NCI-H82 treated with DMSO at 0.1 percent for 48 hours (cell line): ENCODE data around the gene PHACTR3.
A peak's percentile ranks its signal among the peaks of the same experiment; 100 is the strongest.

ENCODE experiments used
- DNase-seq: peaks from one replicate; lab custom pipeline; 2025; ENCODE audit not compliant: unreplicated experiment; lab: John Stamatoyannopoulos, UW

Gene PHACTR3

DNA sequence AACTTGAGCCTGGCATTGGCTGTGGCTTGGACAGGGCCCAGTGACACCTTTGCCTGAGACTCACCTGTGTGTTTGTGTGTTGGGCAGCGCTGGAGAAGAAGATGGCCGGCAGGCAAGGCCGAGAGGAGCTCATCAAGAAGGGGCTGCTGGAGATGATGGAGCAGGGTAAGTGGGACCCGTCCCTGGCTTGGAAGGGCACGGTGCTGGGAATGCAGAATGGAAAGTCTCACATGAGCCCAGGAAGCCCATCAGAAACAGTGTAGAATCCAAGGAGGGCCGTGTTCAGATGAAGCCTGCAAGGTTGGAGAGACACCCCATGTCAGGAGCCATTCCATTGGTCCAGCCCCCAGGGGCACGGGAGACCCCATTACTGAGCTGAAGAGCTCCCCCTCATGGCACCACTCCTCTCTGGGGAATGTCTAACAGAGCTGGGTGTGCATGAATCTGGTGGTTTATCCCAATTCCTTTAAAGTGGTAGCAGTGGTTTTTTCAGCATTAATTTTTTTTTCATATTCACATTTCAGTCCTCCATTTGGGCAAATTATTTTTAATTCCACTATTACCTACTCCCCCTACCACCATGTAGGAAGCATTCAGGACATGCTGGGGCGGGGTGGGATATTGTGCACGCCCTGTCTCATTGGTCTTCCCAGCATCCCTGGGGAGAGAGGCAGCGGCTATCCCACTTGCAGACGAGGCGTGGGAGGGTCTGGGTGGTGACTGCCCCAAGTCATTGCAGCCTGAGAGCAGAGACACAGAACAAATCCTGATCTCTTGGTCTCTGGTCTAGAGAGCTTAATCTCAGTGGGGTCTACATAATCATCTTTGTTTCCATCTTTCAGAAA lies 143.6 kb downstream of the PHACTR3 start:
- no peak for DNase-seq

GRCh38 chr20:59748619-59749191 lies 144.4 kb downstream of the PHACTR3 start:
- DNase-seq, result no peak

- no peak for DNase-seq
Observed at GRCh38 chr20:59749301-59749700, 145.0 kb downstream of the PHACTR3 start.

DNA sequence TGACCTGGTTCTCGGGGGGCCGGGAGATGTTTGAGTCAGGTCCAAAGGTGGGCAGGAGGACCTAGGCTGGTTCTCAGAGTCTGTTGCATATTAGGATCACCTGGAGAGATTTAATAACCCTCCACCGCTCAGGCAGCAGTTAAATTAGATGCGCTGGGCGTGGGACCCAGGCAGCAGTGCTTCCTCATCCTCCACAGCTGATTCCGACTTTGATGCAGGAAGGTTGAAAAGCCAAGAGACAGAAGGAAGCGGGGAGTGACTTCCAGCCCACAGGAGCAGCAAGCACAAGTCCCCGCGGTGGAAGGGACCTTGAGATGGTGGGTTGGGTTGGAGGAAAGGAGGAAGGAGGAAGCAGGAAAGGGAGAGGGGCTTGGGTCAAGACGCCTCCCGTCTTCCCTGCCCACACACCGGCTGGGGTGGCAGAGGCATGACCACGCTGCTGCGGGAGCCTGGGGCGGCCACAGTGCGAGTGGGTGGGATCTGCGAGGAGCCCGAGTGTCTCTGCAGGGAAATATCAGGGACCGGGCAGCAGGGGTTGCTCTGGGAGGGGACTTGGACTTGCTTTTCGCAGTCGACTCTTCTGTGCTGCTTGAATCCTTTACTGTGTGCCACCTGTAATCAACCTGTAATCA lies 146.0 kb downstream of the PHACTR3 start:
- no peak for DNase-seq

DNA sequence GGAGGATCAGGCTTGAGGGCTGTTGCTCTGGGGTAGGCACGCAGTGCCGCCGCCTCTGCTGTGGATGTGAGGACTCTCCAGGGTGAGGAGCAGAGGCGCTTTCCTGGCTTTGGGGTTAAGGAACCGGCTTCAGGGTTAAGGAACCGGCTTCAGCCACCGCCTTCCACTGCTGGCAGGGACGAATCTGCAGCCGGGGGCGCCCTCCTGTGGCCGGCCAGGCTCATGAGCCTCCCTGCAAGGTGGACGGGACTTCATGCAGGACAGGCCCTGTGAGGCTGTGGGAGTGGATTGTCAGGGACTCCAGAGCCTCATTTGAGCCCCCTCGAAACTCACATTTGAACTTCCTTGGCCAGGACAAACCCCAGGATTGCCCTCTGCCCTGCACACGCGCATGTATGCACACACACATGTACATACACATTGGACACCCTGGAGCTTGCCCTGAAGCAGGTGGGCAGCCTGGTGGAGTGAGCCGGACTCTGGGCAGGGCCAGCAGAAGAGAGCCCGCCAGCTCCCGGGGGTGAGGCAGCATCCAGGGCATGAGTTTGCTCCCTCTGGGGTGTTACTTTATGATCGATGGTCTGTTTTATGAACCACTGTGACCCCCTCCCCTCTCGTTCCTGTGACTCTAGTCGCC lies 146.9 kb downstream of the PHACTR3 start:
- peak; percentile 5 for DNase-seq

DNA sequence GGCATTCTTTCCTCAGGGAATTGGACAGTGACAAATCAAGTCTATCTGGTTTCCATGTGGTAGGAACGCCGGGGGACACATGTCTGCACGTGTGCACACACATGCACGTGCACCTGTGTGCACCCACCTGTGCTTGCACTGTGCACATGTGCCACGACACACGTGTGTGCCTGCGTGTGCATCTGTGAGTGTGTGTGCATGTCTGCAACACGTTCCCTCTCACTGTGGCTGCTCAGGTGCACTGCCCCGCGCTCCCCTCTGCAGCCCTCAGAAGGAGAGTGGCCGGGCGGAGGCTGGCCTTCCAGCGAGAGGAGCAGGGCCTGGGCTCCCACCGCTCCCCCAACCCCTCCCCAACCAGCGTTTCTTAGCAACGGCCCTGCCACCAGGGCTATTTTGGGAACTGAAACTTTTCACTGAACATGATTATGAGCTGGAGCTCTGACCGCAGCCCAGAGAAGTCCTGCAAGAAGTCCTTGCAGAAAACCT lies 147.8 kb downstream of the PHACTR3 start:
- DNase-seq, result no peak

- DNase-seq, result no peak
Observed at GRCh38 chr20:59752704-59753460, 148.5 kb downstream of the PHACTR3 start.

- DNase-seq, result no peak
Observed at GRCh38 chr20:59753836-59754235, 149.5 kb downstream of the PHACTR3 start.

- no peak for DNase-seq
Observed at GRCh38 chr20:59754551-59754950, 150.2 kb downstream of the PHACTR3 start.

DNA sequence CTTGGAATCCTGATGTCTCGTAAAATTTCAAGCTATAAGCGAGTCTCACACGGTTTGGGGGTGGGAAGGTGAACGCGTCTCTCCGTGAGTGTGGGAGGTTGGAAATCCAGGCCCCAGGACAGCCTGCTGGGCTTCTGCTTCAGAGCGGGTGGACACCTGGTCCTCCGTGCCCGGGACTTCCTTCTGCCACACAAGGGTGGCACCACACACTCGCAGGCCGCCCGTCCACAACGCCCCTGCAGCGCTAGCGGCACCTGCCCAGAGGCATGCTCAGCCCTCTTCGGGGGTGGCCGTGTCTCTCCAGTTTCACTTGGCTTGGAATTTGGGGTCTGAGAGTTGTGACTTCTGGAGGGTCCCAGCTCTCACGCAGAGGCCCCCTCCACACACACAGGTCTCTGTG lies 151.9 kb downstream of the PHACTR3 start:
- no peak for DNase-seq

DNA sequence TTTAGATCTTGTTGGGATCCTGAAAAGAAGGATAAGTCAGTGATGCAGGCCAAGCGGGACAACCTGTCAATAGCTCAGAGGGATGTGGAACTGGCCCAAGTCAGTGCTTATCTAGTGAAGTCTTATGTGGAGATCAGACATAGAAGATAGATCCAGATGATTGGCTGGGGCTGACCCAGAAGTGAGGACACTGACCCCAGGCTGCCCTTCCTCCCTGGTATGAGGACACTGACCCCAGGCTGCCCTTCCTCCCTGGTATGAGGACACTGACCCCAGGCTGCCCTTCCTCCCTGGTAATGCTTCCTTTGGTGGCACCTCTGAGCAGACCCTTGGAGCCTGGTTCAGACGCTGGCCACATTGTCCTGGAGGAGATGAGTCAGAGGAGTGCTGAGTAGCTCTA lies 159.7 kb downstream of the PHACTR3 start:
- DNase-seq, result no peak

DNA sequence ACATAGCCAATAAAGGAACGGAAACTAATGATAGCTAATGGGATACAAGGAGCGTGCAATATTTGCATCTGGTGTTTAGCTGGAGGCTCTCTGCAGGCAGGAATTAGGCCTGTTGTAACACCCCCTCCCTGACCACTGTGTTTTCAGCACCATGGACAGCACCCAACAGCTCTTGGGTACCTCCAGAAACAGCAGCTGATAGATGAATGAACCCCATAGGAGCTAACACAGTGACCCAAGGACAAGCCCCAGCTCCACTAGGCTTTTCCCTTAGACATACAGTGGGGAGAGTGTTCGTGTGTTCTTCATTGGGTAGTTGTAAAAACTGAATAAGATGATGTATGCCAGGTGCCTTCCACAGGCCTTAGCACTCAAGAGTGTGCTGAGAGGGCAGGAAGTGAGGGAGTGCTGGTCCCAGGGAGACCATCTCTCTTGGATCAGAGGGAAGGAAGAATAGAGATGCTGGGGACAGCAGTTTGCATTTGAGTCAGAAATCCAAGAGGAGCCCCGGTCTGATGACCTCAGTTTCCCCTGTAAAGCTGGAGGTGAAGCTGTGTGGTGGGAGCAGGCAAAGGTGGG lies 161.3 kb downstream of the PHACTR3 start:
- DNase-seq, result no peak

- DNase-seq, result no peak
Observed at GRCh38 chr20:59767656-59768055, 163.3 kb downstream of the PHACTR3 start.

- no peak for DNase-seq
Observed at GRCh38 chr20:59770270-59770669, 165.9 kb downstream of the PHACTR3 start.

DNA sequence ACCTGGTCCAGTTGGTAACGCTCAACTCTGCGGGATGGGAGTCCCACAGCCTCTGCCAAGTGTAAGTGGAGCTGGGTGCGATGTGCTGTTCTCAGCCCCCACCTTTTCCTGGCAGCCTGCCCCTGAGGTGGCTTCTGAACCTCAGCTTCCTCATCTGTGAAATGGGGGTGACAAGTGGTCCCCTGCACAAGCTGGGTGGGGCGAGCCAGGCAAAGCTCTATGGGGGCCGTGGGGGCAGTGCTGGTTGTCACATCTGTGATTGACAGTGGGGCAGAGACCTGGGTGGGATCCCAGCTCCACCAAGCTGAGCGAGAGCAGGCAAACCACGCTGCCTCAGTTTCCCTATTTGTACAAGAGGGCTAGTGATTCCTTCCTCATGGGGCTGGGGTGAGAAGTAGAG lies 166.5 kb downstream of the PHACTR3 start:
- no peak for DNase-seq

- no peak for DNase-seq
Observed at GRCh38 chr20:59771506-59772372, 167.4 kb downstream of the PHACTR3 start.

GRCh38 chr20:59772373-59772705 lies 168.0 kb downstream of the PHACTR3 start:
- no peak for DNase-seq

- DNase-seq, result no peak
Observed at GRCh38 chr20:59772931-59773913, 168.9 kb downstream of the PHACTR3 start.
